H1 (cell line): ENCODE data around the gene KCNJ5. TPM values are rescaled to one million over a fixed set of nuclear protein-coding genes. Genes with fewer than 3 reads are reported as not detected.

Source experiments
- CTCF ChIA-PET: fragments of 300-600 bp; sonication (Branson Sonifier 250); formaldehyde crosslinking; loops from one replicate; lab custom pipeline; 2021; ENCODE audit not compliant: partially characterized antibody; lab: Charles Lee
- POLR2A ChIA-PET: fragments of 300-600 bp; sonication (Branson Sonifier 250); formaldehyde crosslinking; loops from one replicate; lab custom pipeline; 2021; ENCODE audit warnings: inconsistent platforms; ENCODE audit not compliant: partially characterized antibody; lab: Charles Lee
- DNase-seq, 2 experiments: peaks; one replicate each; pipeline versions ENCODE4 v3.0.0 to v3.0.0-alpha.2; 2010 to 2022; ENCODE audit warnings: low spot score in 2 of 2, low read depth in 1 of 2, mixed read lengths in 1 of 2
- FAIRE-seq: peaks from 2 replicates; lab custom pipeline; 2011; peaks lifted over from hg19 to GRCh38; lab: Jason Lieb, UNC
- H2AFZ ChIP-seq: 2 replicates; pipeline ENCODE4 v1.8.1; 2012; ENCODE audit warnings: low read length, inconsistent platforms
- H2AK5ac ChIP-seq: 2 replicates; pipeline ENCODE4 v1.6.1; 2013; ENCODE audit warnings: low read depth, low read length
- H2BK120ac ChIP-seq: replicated peaks from 2 replicates; pipeline ENCODE3; 2013; ENCODE audit warnings: low read depth, low read length, inconsistent platforms
- H2BK12ac ChIP-seq: 2 replicates; pipeline ENCODE4 v1.6.1; 2013; ENCODE audit warnings: low read depth, low read length
- H2BK15ac ChIP-seq: 2 replicates; pipeline ENCODE4 v1.6.1; 2013; ENCODE audit warnings: low read length
- H2BK20ac ChIP-seq: 2 replicates; pipeline ENCODE4 v1.6.1; 2013; ENCODE audit warnings: low read length
- H2BK5ac ChIP-seq: 2 replicates; pipeline ENCODE4 v1.6.1; 2013; ENCODE audit warnings: low read depth, low read length
- H3K14ac ChIP-seq: 2 replicates; pipeline ENCODE4 v1.6.1; 2013; ENCODE audit warnings: inconsistent platforms; ENCODE audit not compliant: insufficient read length
- H3K18ac ChIP-seq: 2 replicates; pipeline ENCODE4 v1.6.1; 2013; ENCODE audit warnings: low read length; ENCODE audit errors: extremely low read depth
- H3K23ac ChIP-seq: 2 replicates; pipeline ENCODE4 v1.6.1; 2013; ENCODE audit warnings: inconsistent platforms; ENCODE audit not compliant: insufficient read length
- H3K23me2 ChIP-seq: 2 replicates; pipeline ENCODE4 v1.6.1; 2013; ENCODE audit warnings: low read depth, low read length
- H3K27ac ChIP-seq: 2 replicates; pipeline ENCODE4 v1.6.1; 2011; ENCODE audit warnings: low read depth, low read length, inconsistent platforms
- H3K27me3 ChIP-seq, 4 experiments: replicated peaks in 1 of 4; 1 replicate in 1 of 4; 2 replicates in 3 of 4; pipeline versions ENCODE4 v1.6.1 to v1.8.1; 2011 to 2013; ENCODE audit warnings: low read length in 3 of 4, mild to moderate bottlenecking in 3 of 4, inconsistent platforms in 2 of 4, mixed read lengths in 2 of 4, moderate library complexity in 1 of 4; ENCODE audit not compliant: control insufficient read depth in 3 of 4, insufficient read depth in 3 of 4; ENCODE audit errors: extremely low read depth in 1 of 4
- H3K36me3 ChIP-seq, 4 experiments: 2 replicates each; pipeline versions ENCODE4 v1.6.1 to v1.8.1; 2011 to 2013; ENCODE audit warnings: mild to moderate bottlenecking in 4 of 4, low read length in 3 of 4, moderate library complexity in 2 of 4, control low read depth in 1 of 4, inconsistent platforms in 1 of 4; ENCODE audit not compliant: insufficient read depth in 4 of 4, control insufficient read depth in 2 of 4
- H3K4ac ChIP-seq: replicated peaks from 2 replicates; pipeline ENCODE3; 2013; ENCODE audit warnings: low read length, low read depth, mixed read lengths, inconsistent platforms; ENCODE audit not compliant: insufficient read length
- H3K4me1 ChIP-seq, 4 experiments: replicated peaks in 1 of 4; 1 replicate in 1 of 4; 2 replicates in 3 of 4; pipeline versions ENCODE4 v1.6.1 to v1.8.1; 2011 to 2013; ENCODE audit warnings: low read length in 3 of 4, inconsistent platforms in 2 of 4, mixed read lengths in 1 of 4; ENCODE audit not compliant: insufficient read depth in 4 of 4, control insufficient read depth in 3 of 4
- H3K4me2 ChIP-seq, 2 experiments: 2 replicates each; pipeline versions ENCODE4 v1.6.1 to v1.8.1; 2011 to 2013; ENCODE audit warnings: low read depth in 2 of 2, low read length in 2 of 2, control low read depth in 1 of 2, inconsistent platforms in 1 of 2, mild to moderate bottlenecking in 1 of 2; ENCODE audit not compliant: insufficient read depth in 1 of 2
- H3K4me3 ChIP-seq, 4 experiments: fragments of 200-600, 300-600 bp in 1 of 4; sonication (generic), shearing (Covaris generic), sonication (Bioruptor Twin) in 1 of 4; 2 replicates each; pipeline versions ENCODE4 v1.5.1 to v1.8.1; 2011 to 2016; ENCODE audit warnings: low read length in 4 of 4, low read depth in 3 of 4, control low read depth in 2 of 4, inconsistent platforms in 2 of 4, mild to moderate bottlenecking in 2 of 4, mixed read lengths in 1 of 4, moderate library complexity in 1 of 4; ENCODE audit not compliant: insufficient read depth in 2 of 4; ENCODE audit errors: extremely low read depth in 1 of 4
- H3K56ac ChIP-seq: replicated peaks from 2 replicates; pipeline ENCODE3; 2013; ENCODE audit warnings: low read depth, mild to moderate bottlenecking, mixed read lengths, low read length, inconsistent platforms; ENCODE audit not compliant: insufficient read length
- H3K79me1 ChIP-seq: 2 replicates; pipeline ENCODE4 v1.6.1; 2013; ENCODE audit warnings: low read depth, low read length, control low read depth
- H3K79me2 ChIP-seq, 2 experiments: 2 replicates each; pipeline versions ENCODE4 v1.6.1 to v1.8.1; 2012 to 2013; ENCODE audit warnings: low read length in 2 of 2, mild to moderate bottlenecking in 2 of 2, inconsistent platforms in 1 of 2; ENCODE audit not compliant: insufficient read depth in 2 of 2, control insufficient read depth in 1 of 2
- H3K9ac ChIP-seq, 4 experiments: replicated peaks in 1 of 4; 1 replicate in 1 of 4; 2 replicates in 3 of 4; pipeline versions ENCODE4 v1.6.1 to v1.8.1; 2011 to 2013; ENCODE audit warnings: low read depth in 3 of 4, low read length in 3 of 4, control low read depth in 2 of 4, mild to moderate bottlenecking in 2 of 4, moderate library complexity in 2 of 4, inconsistent platforms in 1 of 4; ENCODE audit errors: extremely low read depth in 1 of 4
- H3K9me3 ChIP-seq, 2 experiments: 2 replicates each; pipeline versions ENCODE4 v1.6.1 to v1.8.1; 2012 to 2013; ENCODE audit warnings: mild to moderate bottlenecking in 2 of 2, moderate library complexity in 2 of 2, control low read depth in 1 of 2, inconsistent platforms in 1 of 2, low read depth in 1 of 2, low read length in 1 of 2, mixed read lengths in 1 of 2; ENCODE audit not compliant: insufficient read depth in 2 of 2
- H4K20me1 ChIP-seq, 2 experiments: replicated peaks in 1 of 2; 2 replicates each; pipeline versions ENCODE3 to v1.8.1; 2011 to 2013; ENCODE audit warnings: inconsistent platforms in 2 of 2, low read length in 2 of 2, mild to moderate bottlenecking in 1 of 2; ENCODE audit not compliant: insufficient read depth in 2 of 2, control insufficient read depth in 1 of 2
- H4K5ac ChIP-seq: 2 replicates; pipeline ENCODE4 v1.6.1; 2013; ENCODE audit warnings: low read length, low read depth, mixed read lengths, inconsistent platforms; ENCODE audit not compliant: insufficient read length
- H4K8ac ChIP-seq: 2 replicates; pipeline ENCODE4 v1.8.0; 2013; ENCODE audit warnings: mild to moderate bottlenecking, moderate library complexity, low read length, inconsistent platforms; ENCODE audit not compliant: insufficient read depth; ENCODE audit errors: extremely low read depth
- H4K91ac ChIP-seq: replicated peaks from 2 replicates; pipeline ENCODE3; 2013; ENCODE audit warnings: low read length, mixed read lengths, inconsistent platforms; ENCODE audit not compliant: insufficient read length
- NANOG ChIP-seq: IDR thresholded peaks from 2 replicates; pipeline ENCODE4 v1.6.1; 2011; ENCODE audit warnings: low read length, low read depth, mild to moderate bottlenecking, inconsistent platforms; ENCODE audit not compliant: insufficient read depth, poor library complexity, severe bottlenecking
- TEAD4 ChIP-seq: IDR thresholded peaks from 2 replicates; pipeline ENCODE4 v1.6.1; 2012; ENCODE audit warnings: low read depth, low read length, inconsistent platforms, mixed read lengths
- YY1 ChIP-seq: IDR thresholded peaks from 2 replicates; pipeline ENCODE4 v1.6.1; 2011; ENCODE audit warnings: low read depth, mild to moderate bottlenecking, low read length
- WGBS, 2 experiments: shearing (Covaris generic) in 1 of 2; methylation state at CpG; one replicate each; pipeline versions ENCODE4 v1.1.6 to v1.1.7; 2013 to 2015; ENCODE audit warnings: low lambda C conversion rate in 2 of 2, mixed read lengths in 2 of 2, inconsistent platforms in 1 of 2, low coverage in 1 of 2, missing lambda C conversion rate in 1 of 2; ENCODE audit not compliant: insufficient replicate concordance in 2 of 2, insufficient coverage in 1 of 2, insufficient read length in 1 of 2; ENCODE audit errors: extremely low coverage in 1 of 2, missing lambda C conversion rate in 1 of 2; 5-methylcytosine and 5-hydroxymethylcytosine counted together
- polyA plus RNA-seq, 7 experiments: library from polyadenylated mRNA; depleted of rRNA in 3 of 7; stranded (reverse) in 5 of 7; unstranded in 2 of 7; fragments of >200 nt in 5 of 7; fragments of 200-250 nt in 2 of 7; gene quantifications; 1 replicate in 5 of 7; 2 replicates in 1 of 7; 4 replicates in 1 of 7; pipeline versions ENCODE4 v1.2.1 to v1.2.3, GENCODE V29; 2011 to 2013; ENCODE audit warnings: missing spikeins in 2 of 7, mixed read lengths in 2 of 7
- total RNA-seq: library from RNA; stranded (reverse); fragmentation: NEBNext Ultra II Directional; extraction: Animal tissue kit (Norgen Biotek cat#: 25700); gene quantifications from 2 replicates; pipeline ENCODE4 v1.2.1, GENCODE V29; 2021

The KCNJ5 gene
- total and polyA plus RNA-seq, 2 of the 8 experiments (the other 6 are each of a cell fraction or from before 2014, with no cell fraction given): 0.05 TPM; not detected in 1

GRCh38 chr11:128927683-128928336 lies 36.7 kb downstream of the KCNJ5 start:
- Histone ChIP-seq H3K27ac (no peak overlapping the region), H2BK12ac (no peak overlapping the region; the same call in 1 of the 2 replicates), H3K9ac (no peak overlapping the region), H3K4me2 (0 out of 4 replicates have a peak overlapping the region, but pooled peaks of 1 of the 2 experiments have one; percentile 28), H4K5ac (no peak overlapping the region), H3K56ac (no peak overlapping the region), H3K36me3 (no peaks in the 10 kb centered on the region), H3K9me3 (no peaks in the 10 kb centered on the region), H4K91ac (no peak overlapping the region), H2BK120ac (no peak overlapping the region), H3K4ac (peak overlapping the region; percentile 47), H2AFZ (no peak overlapping the region), H2BK5ac (no peak overlapping the region; the same call in 1 of the 2 replicates), H3K4me1 (peaks cover 5 to 41% (median 17%) of the 10 kb centered on the region in 4 experiments), H2AK5ac (no peak overlapping the region), H3K27me3 (peaks cover 2 to 50% (median 39%) of the 10 kb centered on the region in 4 experiments), H3K23me2 (no peaks in the 10 kb centered on the region), H3K79me1 (no peaks in the 10 kb centered on the region), H3K18ac (no peak overlapping the region), H3K23ac (no peak overlapping the region), H4K20me1 (no peaks in the 10 kb centered on the region), H3K4me3 (no peak overlapping the region), H2BK20ac (peak overlapping the region; percentile 83; the same call in 1 of the 2 replicates), H4K8ac (no peak overlapping the region), H3K14ac (no peak overlapping the region), H3K79me2 (no peaks in the 10 kb centered on the region), H2BK15ac (no peak overlapping the region)
- 53% methylated on average over 12 of the region's 12 CpGs; no CpG with 5 or more reads in 1 of the 2 experiments for WGBS, 2 experiments
- FAIRE-seq: no peak
- CTCF ChIA-PET: interaction anchor here (0.9 to 7.8 kb wide), 15 partner anchors 10 to 102 kb away, joined by 3 to 77 read pairs (median 6); partner anchors contain the start of genes KCNJ5 and TP53AIP1
- POLR2A ChIA-PET: no interaction called here
- no peak for DNase-seq
- TF ChIP-seq YY1 (peak; percentile 72; the same call in 1 of the 2 replicates), TEAD4 (no peak), NANOG (no peak)
